ENCODE measurements around the gene CHRDL2.
A peak's percentile ranks its signal among the peaks of the same experiment; 100 is the strongest.

The CHRDL2 gene

GRCh38 chr11:74720596-74721478 is 10.4 kb downstream of the CHRDL2 start:
- CTCF ChIA-PET = interaction anchor here (0.8 to 9.2 kb wide), 3 partner anchors 18 to 25 kb away, joined by 3 to 103 read pairs (median 6); no protein-coding TSS in a partner anchor
- POLR2A ChIA-PET = no interaction called here

GRCh38 chr11:74719011-74719410 is 12.2 kb downstream of the CHRDL2 start:
- CTCF ChIA-PET = interaction anchor here (0.8 kb wide), 1 partner anchor 21 kb away, joined by 3 read pairs; no protein-coding TSS in a partner anchor
- POLR2A ChIA-PET = no interaction called here
- Histone ChIP-seq H3K4me3 (ENCODE audit: low read depth, low read length) (no peak overlapping the region), H3K4me1 (ENCODE audit: control insufficient read depth, insufficient read depth, low read length) (no peaks in the 10 kb centered on the region), H3K27ac (ENCODE audit: extremely low read depth, low read depth, low read length) (no peak overlapping the region), H3K9me3 (ENCODE audit: control insufficient read depth, insufficient read depth, low read depth, low read length) (no peaks in the 10 kb centered on the region), H3K36me3 (ENCODE audit: control insufficient read depth in 2 of 2, insufficient read depth in 1 of 2, low read length in 2 of 2) (no peaks in the 10 kb centered on the region)
- TF ChIP-seq ZNF132 (tag by site-specific recombination; IDR thresholded peaks at IDR 0.05; ENCODE audit: borderline replicate concordance) (no peak), ZNF768 (tag by site-specific recombination; IDR thresholded peaks at IDR 0.05) (peak; percentile 50; the same call in 1 of the 2 replicates), ZSCAN4 (tag by site-specific recombination; IDR thresholded peaks at IDR 0.05) (peak; percentile 43; the same call in 1 of the 2 replicates)

More at GRCh38 chr11:74720596-74721478, 10.4 kb downstream of the CHRDL2 start:
- Histone ChIP-seq H3K27ac (ENCODE audit: extremely low read depth, low read depth, low read length) (no peak overlapping the region), H3K4me3 (ENCODE audit: low read depth, low read length) (no peak overlapping the region), H3K4me1 (ENCODE audit: control insufficient read depth, insufficient read depth, low read length) (no peaks in the 10 kb centered on the region), H3K9me3 (ENCODE audit: control insufficient read depth, insufficient read depth, low read depth, low read length) (no peaks in the 10 kb centered on the region), H3K36me3 (ENCODE audit: control insufficient read depth in 2 of 2, insufficient read depth in 1 of 2, low read length in 2 of 2) (no peaks in the 10 kb centered on the region)
- TF ChIP-seq OVOL3 (tag by site-specific recombination; IDR thresholded peaks at IDR 0.05) (no peak), OSR2 (tag by site-specific recombination; IDR thresholded peaks at IDR 0.05) (no peak), SCRT2 (tag by site-specific recombination; IDR thresholded peaks at IDR 0.05) (peak; percentile 61), BCL6B (tag by site-specific recombination; IDR thresholded peaks at IDR 0.05) (no peak), GLIS1 (tag by site-specific recombination; IDR thresholded peaks at IDR 0.05) (peak; percentile 81), ZNF138 (tag by site-specific recombination; IDR thresholded peaks at IDR 0.05; ENCODE audit: borderline replicate concordance) (no peak)

GRCh38 chr11:74717221-74717969 is 13.8 kb downstream of the CHRDL2 start:
- Histone ChIP-seq H3K9me3 (ENCODE audit: control insufficient read depth, insufficient read depth, low read depth, low read length) (no peaks in the 10 kb centered on the region), H3K36me3 (ENCODE audit: control insufficient read depth in 2 of 2, insufficient read depth in 1 of 2, low read length in 2 of 2) (no peaks in the 10 kb centered on the region), H3K4me1 (ENCODE audit: control insufficient read depth, insufficient read depth, low read length) (no peaks in the 10 kb centered on the region), H3K4me3 (ENCODE audit: low read depth, low read length) (no peak overlapping the region), H3K27ac (ENCODE audit: extremely low read depth, low read depth, low read length) (no peak overlapping the region)
- ChIA-PET POLR2A (no interaction called here), CTCF (interaction anchor here (0.9 to 1.1 kb wide), 4 partner anchors 8 to 73 kb away, joined by 3 to 4 read pairs (median 3); no protein-coding TSS in a partner anchor)
- TF ChIP-seq ZNF26 (tag by site-specific recombination; IDR thresholded peaks at IDR 0.05) = no peak
- TF ChIP-seq ZNF354C (tag by site-specific recombination; IDR thresholded peaks at IDR 0.05; ENCODE audit: borderline replicate concordance, low read depth) = no peak
- TF ChIP-seq ZNF423 (tag by site-specific recombination; IDR thresholded peaks at IDR 0.05) = no peak
- TF ChIP-seq ZIC2 (tag by site-specific recombination; IDR thresholded peaks at IDR 0.05) = no peak
- TF ChIP-seq KLF17 (tag by site-specific recombination; IDR thresholded peaks at IDR 0.05) = no peak
- TF ChIP-seq ZNF184 (tag by site-specific recombination; IDR thresholded peaks at IDR 0.05) = no peak
- no peak for TF ChIP-seq ZNF449 (tag by site-specific recombination; IDR thresholded peaks at IDR 0.05)
- TF ChIP-seq ZNF560 (tag by site-specific recombination; IDR thresholded peaks at IDR 0.05; ENCODE audit: borderline replicate concordance) = no peak
- no peak for TF ChIP-seq SP2 (tag by site-specific recombination; IDR thresholded peaks at IDR 0.05)
- TF ChIP-seq ZNF157 (tag by site-specific recombination; IDR thresholded peaks at IDR 0.05) = no peak
- no peak for TF ChIP-seq ZNF223 (tag by site-specific recombination; IDR thresholded peaks at IDR 0.05)
